HEK293 (cell line): ENCODE results near the gene TMPRSS12.
"Not testable (repeated sequence)": the region's sequence is repeated elsewhere in the genome, so short reads cannot be mapped to it uniquely, and the experiment has no call there.

Experiments used
- GFI1B ChIP-seq: fragments of 450-650 bp; formaldehyde crosslinking; IDR thresholded peaks from 2 replicates; pipeline ENCODE4 v1.5.1; 2016; ENCODE audit warnings: missing biosample characterization, missing genetic modification characterization
- MYNN ChIP-seq: fragments of 450-650 bp; formaldehyde crosslinking; IDR thresholded peaks from 2 replicates; pipeline ENCODE4 v1.5.1; 2016; ENCODE audit warnings: missing biosample characterization, missing genetic modification characterization, borderline replicate concordance
- YY1 ChIP-seq: fragments of 450-650 bp; formaldehyde crosslinking; IDR thresholded peaks from 2 replicates; pipeline ENCODE4 v1.5.1; 2018; ENCODE audit warnings: missing biosample characterization, missing genetic modification characterization
- ZFP3 ChIP-seq: fragments of 450-650 bp; formaldehyde crosslinking; IDR thresholded peaks from 2 replicates; pipeline ENCODE4 v1.5.1; 2016; ENCODE audit warnings: low read depth, missing biosample characterization, missing genetic modification characterization
- ZNF791 ChIP-seq: fragments of 450-650 bp; formaldehyde crosslinking; IDR thresholded peaks from 2 replicates; pipeline ENCODE4 v1.5.1; 2016; ENCODE audit warnings: missing biosample characterization, missing genetic modification characterization
- TF ChIP-seq, protein P1 (sequence below): fragments of 450-650 bp; formaldehyde crosslinking; IDR thresholded peaks from 2 replicates; pipeline ENCODE4 v1.5.1; 2016; ENCODE audit warnings: missing biosample characterization, missing genetic modification characterization, low read depth
- TF ChIP-seq, protein P2 (sequence below): fragments of 450-650 bp; formaldehyde crosslinking; IDR thresholded peaks from 2 replicates; pipeline ENCODE4 v1.5.1; 2016; ENCODE audit warnings: missing biosample characterization, missing genetic modification characterization
- TF ChIP-seq, protein P3 (sequence below): fragments of 450-650 bp; formaldehyde crosslinking; IDR thresholded peaks from 2 replicates; pipeline ENCODE4 v1.5.1; 2016; ENCODE audit warnings: missing biosample characterization, missing genetic modification characterization
- TF ChIP-seq, protein P4 (sequence below): fragments of 450-650 bp; formaldehyde crosslinking; IDR thresholded peaks from 2 replicates; pipeline ENCODE4 v1.5.1; 2016; ENCODE audit warnings: missing biosample characterization, missing genetic modification characterization

DNA sequence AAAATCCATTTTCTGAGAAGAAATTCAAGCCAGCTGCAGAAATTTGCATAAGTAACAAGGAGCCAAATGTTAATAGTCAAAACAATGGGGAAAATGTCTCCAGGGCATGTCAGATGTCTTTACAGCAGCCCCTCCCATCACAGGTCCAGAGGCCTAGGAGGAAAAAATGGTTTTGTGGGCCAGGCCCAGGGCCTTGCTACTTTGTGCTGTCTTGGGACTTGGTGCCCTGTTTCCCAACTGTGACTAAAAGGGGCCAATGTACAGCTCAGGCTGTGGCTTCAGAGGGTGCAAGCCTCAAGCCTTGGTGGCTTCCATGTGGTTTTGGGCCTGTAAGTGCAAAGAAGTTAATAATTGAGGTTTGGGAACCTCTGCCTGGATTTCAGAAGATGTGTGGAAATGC lies 8.9 kb upstream of the TMPRSS12 start:
- not testable (repeated sequence) for TF ChIP-seq YY1; ZFP3 (tag by site-specific recombination); MYNN (tag by site-specific recombination); GFI1B (tag by site-specific recombination); ZNF791
- TF ChIP-seq, protein P1, sequence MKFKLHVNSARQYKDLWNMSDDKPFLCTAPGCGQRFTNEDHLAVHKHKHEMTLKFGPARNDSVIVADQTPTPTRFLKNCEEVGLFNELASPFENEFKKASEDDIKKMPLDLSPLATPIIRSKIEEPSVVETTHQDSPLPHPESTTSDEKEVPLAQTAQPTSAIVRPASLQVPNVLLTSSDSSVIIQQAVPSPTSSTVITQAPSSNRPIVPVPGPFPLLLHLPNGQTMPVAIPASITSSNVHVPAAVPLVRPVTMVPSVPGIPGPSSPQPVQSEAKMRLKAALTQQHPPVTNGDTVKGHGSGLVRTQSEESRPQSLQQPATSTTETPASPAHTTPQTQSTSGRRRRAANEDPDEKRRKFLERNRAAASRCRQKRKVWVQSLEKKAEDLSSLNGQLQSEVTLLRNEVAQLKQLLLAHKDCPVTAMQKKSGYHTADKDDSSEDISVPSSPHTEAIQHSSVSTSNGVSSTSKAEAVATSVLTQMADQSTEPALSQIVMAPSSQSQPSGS, result not testable (repeated sequence)
- TF ChIP-seq, protein P2, sequence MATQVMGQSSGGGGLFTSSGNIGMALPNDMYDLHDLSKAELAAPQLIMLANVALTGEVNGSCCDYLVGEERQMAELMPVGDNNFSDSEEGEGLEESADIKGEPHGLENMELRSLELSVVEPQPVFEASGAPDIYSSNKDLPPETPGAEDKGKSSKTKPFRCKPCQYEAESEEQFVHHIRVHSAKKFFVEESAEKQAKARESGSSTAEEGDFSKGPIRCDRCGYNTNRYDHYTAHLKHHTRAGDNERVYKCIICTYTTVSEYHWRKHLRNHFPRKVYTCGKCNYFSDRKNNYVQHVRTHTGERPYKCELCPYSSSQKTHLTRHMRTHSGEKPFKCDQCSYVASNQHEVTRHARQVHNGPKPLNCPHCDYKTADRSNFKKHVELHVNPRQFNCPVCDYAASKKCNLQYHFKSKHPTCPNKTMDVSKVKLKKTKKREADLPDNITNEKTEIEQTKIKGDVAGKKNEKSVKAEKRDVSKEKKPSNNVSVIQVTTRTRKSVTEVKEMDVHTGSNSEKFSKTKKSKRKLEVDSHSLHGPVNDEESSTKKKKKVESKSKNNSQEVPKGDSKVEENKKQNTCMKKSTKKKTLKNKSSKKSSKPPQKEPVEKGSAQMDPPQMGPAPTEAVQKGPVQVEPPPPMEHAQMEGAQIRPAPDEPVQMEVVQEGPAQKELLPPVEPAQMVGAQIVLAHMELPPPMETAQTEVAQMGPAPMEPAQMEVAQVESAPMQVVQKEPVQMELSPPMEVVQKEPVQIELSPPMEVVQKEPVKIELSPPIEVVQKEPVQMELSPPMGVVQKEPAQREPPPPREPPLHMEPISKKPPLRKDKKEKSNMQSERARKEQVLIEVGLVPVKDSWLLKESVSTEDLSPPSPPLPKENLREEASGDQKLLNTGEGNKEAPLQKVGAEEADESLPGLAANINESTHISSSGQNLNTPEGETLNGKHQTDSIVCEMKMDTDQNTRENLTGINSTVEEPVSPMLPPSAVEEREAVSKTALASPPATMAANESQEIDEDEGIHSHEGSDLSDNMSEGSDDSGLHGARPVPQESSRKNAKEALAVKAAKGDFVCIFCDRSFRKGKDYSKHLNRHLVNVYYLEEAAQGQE, result not testable (repeated sequence)
- TF ChIP-seq, protein P3, sequence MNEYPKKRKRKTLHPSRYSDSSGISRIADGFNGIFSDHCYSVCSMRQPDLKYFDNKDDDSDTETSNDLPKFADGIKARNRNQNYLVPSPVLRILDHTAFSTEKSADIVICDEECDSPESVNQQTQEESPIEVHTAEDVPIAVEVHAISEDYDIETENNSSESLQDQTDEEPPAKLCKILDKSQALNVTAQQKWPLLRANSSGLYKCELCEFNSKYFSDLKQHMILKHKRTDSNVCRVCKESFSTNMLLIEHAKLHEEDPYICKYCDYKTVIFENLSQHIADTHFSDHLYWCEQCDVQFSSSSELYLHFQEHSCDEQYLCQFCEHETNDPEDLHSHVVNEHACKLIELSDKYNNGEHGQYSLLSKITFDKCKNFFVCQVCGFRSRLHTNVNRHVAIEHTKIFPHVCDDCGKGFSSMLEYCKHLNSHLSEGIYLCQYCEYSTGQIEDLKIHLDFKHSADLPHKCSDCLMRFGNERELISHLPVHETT (tag by site-specific recombination), result not testable (repeated sequence)
- TF ChIP-seq, protein P4, sequence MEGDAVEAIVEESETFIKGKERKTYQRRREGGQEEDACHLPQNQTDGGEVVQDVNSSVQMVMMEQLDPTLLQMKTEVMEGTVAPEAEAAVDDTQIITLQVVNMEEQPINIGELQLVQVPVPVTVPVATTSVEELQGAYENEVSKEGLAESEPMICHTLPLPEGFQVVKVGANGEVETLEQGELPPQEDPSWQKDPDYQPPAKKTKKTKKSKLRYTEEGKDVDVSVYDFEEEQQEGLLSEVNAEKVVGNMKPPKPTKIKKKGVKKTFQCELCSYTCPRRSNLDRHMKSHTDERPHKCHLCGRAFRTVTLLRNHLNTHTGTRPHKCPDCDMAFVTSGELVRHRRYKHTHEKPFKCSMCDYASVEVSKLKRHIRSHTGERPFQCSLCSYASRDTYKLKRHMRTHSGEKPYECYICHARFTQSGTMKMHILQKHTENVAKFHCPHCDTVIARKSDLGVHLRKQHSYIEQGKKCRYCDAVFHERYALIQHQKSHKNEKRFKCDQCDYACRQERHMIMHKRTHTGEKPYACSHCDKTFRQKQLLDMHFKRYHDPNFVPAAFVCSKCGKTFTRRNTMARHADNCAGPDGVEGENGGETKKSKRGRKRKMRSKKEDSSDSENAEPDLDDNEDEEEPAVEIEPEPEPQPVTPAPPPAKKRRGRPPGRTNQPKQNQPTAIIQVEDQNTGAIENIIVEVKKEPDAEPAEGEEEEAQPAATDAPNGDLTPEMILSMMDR (tag by site-specific recombination), result not testable (repeated sequence)
